ENCODE data around the gene RBFOX1. TPM values are rescaled to one million over a fixed set of nuclear protein-coding genes. Genes with fewer than 3 reads are reported as not detected.

RBFOX1 gene
- total RNA-seq, 1 donor from 2014 or later: not detected

DNA sequence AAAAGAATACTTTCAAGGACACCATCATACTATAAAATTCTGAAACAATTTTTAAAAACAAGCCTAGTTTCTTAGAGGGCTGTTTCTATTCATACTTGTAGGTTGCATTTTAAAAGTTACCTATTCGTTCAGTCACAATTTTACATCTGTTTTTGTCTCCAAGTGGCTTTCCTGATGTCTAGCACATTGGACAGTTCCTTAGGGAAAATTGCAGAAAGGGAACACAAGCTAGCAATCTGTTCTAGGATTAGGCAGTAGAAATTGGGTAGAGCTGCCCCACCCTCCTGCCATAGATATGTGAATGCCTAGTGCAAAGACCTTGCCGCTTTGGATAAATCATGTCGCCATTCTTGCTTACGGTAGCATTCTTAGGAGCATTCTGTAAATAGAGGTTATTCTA lies 358.9 kb downstream of the RBFOX1 start:
- Mint-ChIP-seq H3K36me3 (ENCODE audit: unreplicated experiment) (no peaks in the 10 kb centered on the region), H3K27me3 (ENCODE audit: unreplicated experiment) (no peaks in the 10 kb centered on the region), H3K27ac (ENCODE audit: unreplicated experiment) (no peak overlapping the region), H3K9me3 (ENCODE audit: unreplicated experiment) (peaks cover 29% of the 10 kb centered on the region), H3K4me3 (ENCODE audit: unreplicated experiment) (no peak overlapping the region), H3K4me1 (ENCODE audit: unreplicated experiment) (no peaks in the 10 kb centered on the region)
- TF ChIP-seq, protein P1, sequence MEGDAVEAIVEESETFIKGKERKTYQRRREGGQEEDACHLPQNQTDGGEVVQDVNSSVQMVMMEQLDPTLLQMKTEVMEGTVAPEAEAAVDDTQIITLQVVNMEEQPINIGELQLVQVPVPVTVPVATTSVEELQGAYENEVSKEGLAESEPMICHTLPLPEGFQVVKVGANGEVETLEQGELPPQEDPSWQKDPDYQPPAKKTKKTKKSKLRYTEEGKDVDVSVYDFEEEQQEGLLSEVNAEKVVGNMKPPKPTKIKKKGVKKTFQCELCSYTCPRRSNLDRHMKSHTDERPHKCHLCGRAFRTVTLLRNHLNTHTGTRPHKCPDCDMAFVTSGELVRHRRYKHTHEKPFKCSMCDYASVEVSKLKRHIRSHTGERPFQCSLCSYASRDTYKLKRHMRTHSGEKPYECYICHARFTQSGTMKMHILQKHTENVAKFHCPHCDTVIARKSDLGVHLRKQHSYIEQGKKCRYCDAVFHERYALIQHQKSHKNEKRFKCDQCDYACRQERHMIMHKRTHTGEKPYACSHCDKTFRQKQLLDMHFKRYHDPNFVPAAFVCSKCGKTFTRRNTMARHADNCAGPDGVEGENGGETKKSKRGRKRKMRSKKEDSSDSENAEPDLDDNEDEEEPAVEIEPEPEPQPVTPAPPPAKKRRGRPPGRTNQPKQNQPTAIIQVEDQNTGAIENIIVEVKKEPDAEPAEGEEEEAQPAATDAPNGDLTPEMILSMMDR (IDR thresholded peaks at IDR 0.05): no peak
- no peak for DNase-seq (ENCODE audit: extremely low spot score, unreplicated experiment)

DNA sequence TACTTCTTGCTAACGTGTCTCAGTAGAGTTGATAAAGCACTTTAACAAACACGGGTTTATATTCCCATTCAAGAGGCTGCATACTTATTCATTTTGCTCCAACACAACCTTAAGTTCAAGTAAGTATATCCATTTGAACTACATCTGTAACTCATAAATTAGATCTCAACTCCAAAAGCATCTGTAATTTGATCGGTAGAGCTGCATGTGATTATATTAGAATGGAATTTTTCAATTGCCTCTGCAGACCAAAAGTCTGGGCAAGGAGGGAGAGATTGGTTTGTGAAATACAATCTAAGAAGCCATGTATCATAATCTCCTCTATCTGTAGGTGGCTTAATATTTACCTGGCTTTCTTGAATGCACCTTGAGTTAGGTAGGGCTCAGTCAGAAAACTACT lies 371.0 kb downstream of the RBFOX1 start:
- Mint-ChIP-seq H3K9me3 (ENCODE audit: unreplicated experiment) (peaks cover 64% of the 10 kb centered on the region), H3K4me3 (ENCODE audit: unreplicated experiment) (no peak overlapping the region), H3K36me3 (ENCODE audit: unreplicated experiment) (no peaks in the 10 kb centered on the region), H3K27me3 (ENCODE audit: unreplicated experiment) (no peaks in the 10 kb centered on the region), H3K4me1 (ENCODE audit: unreplicated experiment) (no peaks in the 10 kb centered on the region), H3K27ac (ENCODE audit: unreplicated experiment) (no peak overlapping the region)
- no peak for DNase-seq (ENCODE audit: extremely low spot score, unreplicated experiment)
- TF ChIP-seq, protein P1 (IDR thresholded peaks at IDR 0.05): no peak

DNA sequence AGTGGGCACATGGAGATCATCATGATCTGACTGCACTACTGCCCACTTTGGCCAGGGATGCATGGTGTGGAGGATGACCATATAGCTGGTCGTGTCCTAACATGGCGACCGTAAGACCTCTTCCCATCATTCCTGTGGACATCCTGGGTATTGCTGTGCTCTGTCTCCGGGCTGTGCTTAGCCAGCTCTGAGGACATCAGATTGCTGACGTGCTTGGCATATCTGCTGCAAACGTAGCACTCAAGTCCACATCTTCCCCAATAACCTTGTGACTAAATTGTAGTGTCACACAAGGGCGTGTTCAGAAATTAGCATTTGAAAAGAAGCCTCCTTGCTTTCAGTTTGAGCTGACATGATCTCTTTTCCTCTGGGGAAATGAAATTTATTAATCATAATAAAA lies 373.2 kb downstream of the RBFOX1 start:
- H3K36me3 Mint-ChIP-seq (ENCODE audit: unreplicated experiment): no peaks in the 10 kb centered on the region
- H3K4me1 Mint-ChIP-seq (ENCODE audit: unreplicated experiment): no peaks in the 10 kb centered on the region
- H3K27me3 Mint-ChIP-seq (ENCODE audit: unreplicated experiment): no peaks in the 10 kb centered on the region
- DNase-seq (ENCODE audit: extremely low spot score, unreplicated experiment): no peak
- peaks cover 62% of the 10 kb centered on the region for H3K9me3 Mint-ChIP-seq (ENCODE audit: unreplicated experiment)
- H3K4me3 Mint-ChIP-seq (ENCODE audit: unreplicated experiment): no peak overlapping the region
- TF ChIP-seq, protein P1 (IDR thresholded peaks at IDR 0.05): no peak
- H3K27ac Mint-ChIP-seq (ENCODE audit: unreplicated experiment): no peak overlapping the region

DNA sequence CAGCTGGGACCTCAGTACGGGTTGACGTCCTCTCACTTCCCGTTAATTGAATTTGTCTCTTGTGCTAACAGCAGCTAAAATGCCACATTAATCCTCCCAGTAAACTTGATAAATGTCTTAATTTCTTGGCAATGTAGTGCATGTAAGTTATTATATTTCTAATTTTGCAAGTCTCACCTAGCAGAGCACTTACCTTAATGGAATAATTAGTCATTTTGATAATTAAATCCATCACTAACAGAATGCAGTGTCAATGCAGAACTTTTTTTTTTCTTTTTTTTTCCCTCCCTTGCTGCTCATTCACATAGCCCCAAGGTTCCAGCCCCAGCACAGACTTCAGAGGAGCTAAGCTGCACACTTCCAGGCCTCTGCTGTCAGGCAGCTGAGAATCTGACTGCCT lies 376.5 kb downstream of the RBFOX1 start:
- no peaks in the 10 kb centered on the region for H3K4me1 Mint-ChIP-seq (ENCODE audit: unreplicated experiment)
- H3K36me3 Mint-ChIP-seq (ENCODE audit: unreplicated experiment): no peaks in the 10 kb centered on the region
- TF ChIP-seq, protein P1 (IDR thresholded peaks at IDR 0.05): no peak
- H3K4me3 Mint-ChIP-seq (ENCODE audit: unreplicated experiment): no peak overlapping the region
- DNase-seq (ENCODE audit: extremely low spot score, unreplicated experiment): no peak
- no peaks in the 10 kb centered on the region for H3K27me3 Mint-ChIP-seq (ENCODE audit: unreplicated experiment)
- H3K27ac Mint-ChIP-seq (ENCODE audit: unreplicated experiment): no peak overlapping the region
- H3K9me3 Mint-ChIP-seq (ENCODE audit: unreplicated experiment): peaks cover 49% of the 10 kb centered on the region

DNA sequence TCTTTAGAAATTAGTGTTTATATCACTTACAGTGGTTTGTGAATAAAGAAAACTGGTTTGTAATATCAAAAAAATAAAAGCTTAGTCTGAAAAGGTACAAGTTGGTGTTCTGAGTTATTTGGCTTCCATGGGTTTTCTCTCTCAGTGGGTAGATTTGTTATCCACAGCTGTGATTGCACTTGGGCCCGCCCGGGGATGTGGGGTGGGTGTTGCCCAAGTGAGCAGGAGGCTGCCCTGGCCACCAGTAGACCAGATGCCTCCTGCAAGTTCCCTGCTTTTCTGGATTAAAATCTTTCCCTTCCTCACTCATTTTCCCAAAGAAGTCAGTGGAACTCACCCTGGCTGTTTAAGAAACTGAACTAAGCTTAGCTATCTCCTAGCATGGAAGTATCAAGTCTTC lies 380.6 kb downstream of the RBFOX1 start:
- DNase-seq (ENCODE audit: extremely low spot score, unreplicated experiment): no peak
- TF ChIP-seq, protein P1 (IDR thresholded peaks at IDR 0.05): no peak
- H3K27ac Mint-ChIP-seq (ENCODE audit: unreplicated experiment): no peak overlapping the region

More for the DNA sequence above, 380.6 kb downstream of the RBFOX1 start:
- no peaks in the 10 kb centered on the region for H3K4me1 Mint-ChIP-seq (ENCODE audit: unreplicated experiment)
- H3K4me3 Mint-ChIP-seq (ENCODE audit: unreplicated experiment): no peak overlapping the region
- H3K36me3 Mint-ChIP-seq (ENCODE audit: unreplicated experiment): no peaks in the 10 kb centered on the region
- H3K27me3 Mint-ChIP-seq (ENCODE audit: unreplicated experiment): no peaks in the 10 kb centered on the region
- H3K9me3 Mint-ChIP-seq (ENCODE audit: unreplicated experiment): peaks cover 40% of the 10 kb centered on the region
